Hepatocyte (in vitro differentiated cells): ENCODE data around the gene GNAL. TPM values are rescaled to one million over a fixed set of nuclear protein-coding genes. Genes with fewer than 3 reads are reported as not detected.
A peak's percentile ranks its signal among the peaks of the same experiment; 100 is the strongest.

ENCODE experiments used
- DNase-seq: peaks from one replicate; pipeline ENCODE4 v3.0.0-alpha.2; 2016; ENCODE audit warnings: low spot score
- H2AFZ ChIP-seq: fragments of 200-600 bp; sonication (generic); 2 replicates; pipeline ENCODE4 v1.6.0; 2016; ENCODE audit warnings: antibody characterized with exemption, mild to moderate bottlenecking
- H3K27ac ChIP-seq: fragments of 200-600 bp; sonication (generic); 2 replicates; pipeline ENCODE4 v1.5.1; 2016; ENCODE audit warnings: mild to moderate bottlenecking
- H3K27me3 ChIP-seq: fragments of 200-600 bp; sonication (generic); 2 replicates; pipeline ENCODE4 v1.6.1; 2016
- H3K36me3 ChIP-seq: fragments of 200-600 bp; sonication (generic); replicated peaks from 2 replicates; pipeline ENCODE4 v1.5.1; 2016; ENCODE audit warnings: low read depth; ENCODE audit not compliant: insufficient read depth
- H3K4me1 ChIP-seq: fragments of 200-600 bp; sonication (generic); 2 replicates; pipeline ENCODE4 v1.5.1; 2016; ENCODE audit warnings: mild to moderate bottlenecking, moderate library complexity; ENCODE audit not compliant: insufficient read depth
- H3K4me2 ChIP-seq: fragments of 200-600 bp; sonication (generic); 2 replicates; pipeline ENCODE4 v1.6.0; 2016
- H3K4me3 ChIP-seq: fragments of 200-600 bp; sonication (generic); 2 replicates; pipeline ENCODE4 v1.5.1; 2016; ENCODE audit warnings: mild to moderate bottlenecking
- H3K79me2 ChIP-seq: fragments of 200-600 bp; sonication (generic); 2 replicates; pipeline ENCODE4 v1.6.0; 2017; ENCODE audit warnings: mild to moderate bottlenecking
- H3K9me2 ChIP-seq: fragments of 200-600 bp; sonication (generic); replicated peaks from 2 replicates; pipeline ENCODE4 v1.6.0; 2017; ENCODE audit warnings: mild to moderate bottlenecking; ENCODE audit not compliant: insufficient read depth
- H3K9me3 ChIP-seq: fragments of 200-600 bp; sonication (generic); 2 replicates; pipeline ENCODE4 v1.5.1; 2016; ENCODE audit warnings: low read depth, mild to moderate bottlenecking
- H4K20me1 ChIP-seq: fragments of 200-600 bp; sonication (generic); 2 replicates; pipeline ENCODE4 v1.6.0; 2016; ENCODE audit warnings: mild to moderate bottlenecking; ENCODE audit not compliant: insufficient read depth, poor library complexity, severe bottlenecking
- CTCF ChIP-seq: fragments of 200-600 bp; sonication (generic); IDR thresholded peaks from 2 replicates; pipeline ENCODE4 v1.5.1; 2016; ENCODE audit warnings: antibody characterized with exemption, mild to moderate bottlenecking; ENCODE audit not compliant: poor library complexity
- EZH2 ChIP-seq: fragments of 200-600 bp; sonication (generic); IDR thresholded peaks from 2 replicates; pipeline ENCODE4 v1.6.1; 2016; ENCODE audit warnings: antibody characterized with exemption, mild to moderate bottlenecking, borderline replicate concordance
- EZH2phosphoT487 ChIP-seq: fragments of 200-600 bp; sonication (generic); IDR thresholded peaks from one replicate; pipeline ENCODE4 v1.6.1; 2018; ENCODE audit warnings: antibody characterized with exemption, mild to moderate bottlenecking, low read depth, moderate library complexity; ENCODE audit not compliant: unreplicated experiment, severe bottlenecking
- WGBS: methylation state at CpG from one replicate; pipeline ENCODE4 v1.1.6; 2016; ENCODE audit warnings: low lambda C conversion rate; ENCODE audit errors: missing lambda C conversion rate; 5-methylcytosine and 5-hydroxymethylcytosine counted together
- polyA plus RNA-seq: library from polyadenylated mRNA; unstranded; fragments of >200 nt; fragmentation: Nextera tagmentation; extraction: Ambion mirVana; gene quantifications from 2 replicates; pipeline ENCODE4 v1.2.1, GENCODE V29; 2016
- total RNA-seq: library from RNA; depleted of rRNA; stranded (reverse); fragments of >200 nt; gene quantifications from 2 replicates; pipeline ENCODE4 v1.2.3, GENCODE V29; 2014

The GNAL gene
- total and polyA plus RNA-seq, 2 experiments from 2014 or later: 4.4 to 5.2 TPM

- H2AFZ ChIP-seq: no peak overlapping the region
- H3K27me3 ChIP-seq: no peaks in the 10 kb centered on the region
- H3K4me1 ChIP-seq: peaks cover 9% of the 10 kb centered on the region
Measured at GRCh38 chr18:11808001-11808855, 119.2 kb downstream of the GNAL start.

GRCh38 chr18:11809895-11810294, 120.8 kb downstream of the GNAL start:
- no peaks in the 10 kb centered on the region for H3K79me2 ChIP-seq

More at GRCh38 chr18:11808001-11808855, 119.2 kb downstream of the GNAL start:
- Histone ChIP-seq H3K79me2 (no peaks in the 10 kb centered on the region), H3K4me3 (no peak overlapping the region), H4K20me1 (no peaks in the 10 kb centered on the region), H3K9me3 (no peaks in the 10 kb centered on the region), H3K4me2 (no peak overlapping the region), H3K36me3 (no peaks in the 10 kb centered on the region), H3K27ac (peak overlapping the region; percentile 62), H3K9me2 (no peaks in the 10 kb centered on the region)
- WGBS: 54% methylated on average over 11 of the region's 11 CpGs
- peak; percentile 40 for DNase-seq
- TF ChIP-seq EZH2 (no peak), CTCF (no peak), EZH2phosphoT487 (no peak)

GRCh38 chr18:11810379-11810778, 121.3 kb downstream of the GNAL start:
- H3K27ac ChIP-seq: no peak overlapping the region
- peaks cover 9% of the 10 kb centered on the region for H3K4me1 ChIP-seq
- no peaks in the 10 kb centered on the region for H4K20me1 ChIP-seq
- no peak overlapping the region for H3K4me2 ChIP-seq
- no peaks in the 10 kb centered on the region for H3K9me2 ChIP-seq
- no peaks in the 10 kb centered on the region for H3K79me2 ChIP-seq
- no peak for DNase-seq
- TF ChIP-seq EZH2 (no peak), CTCF (no peak), EZH2phosphoT487 (no peak)
- 96% methylated on average over 3 of the region's 3 CpGs for WGBS
- H3K36me3 ChIP-seq: no peaks in the 10 kb centered on the region
- H2AFZ ChIP-seq: no peak overlapping the region
- no peaks in the 10 kb centered on the region for H3K27me3 ChIP-seq
- H3K9me3 ChIP-seq: no peaks in the 10 kb centered on the region
- no peak overlapping the region for H3K4me3 ChIP-seq

More at GRCh38 chr18:11809895-11810294, 120.8 kb downstream of the GNAL start:
- Histone ChIP-seq H3K27ac (no peak overlapping the region), H3K4me3 (no peak overlapping the region), H3K36me3 (no peaks in the 10 kb centered on the region), H3K4me2 (no peak overlapping the region), H3K4me1 (peaks cover 9% of the 10 kb centered on the region), H4K20me1 (no peaks in the 10 kb centered on the region), H3K9me3 (no peaks in the 10 kb centered on the region), H3K27me3 (no peaks in the 10 kb centered on the region), H2AFZ (no peak overlapping the region), H3K9me2 (no peaks in the 10 kb centered on the region)
- TF ChIP-seq EZH2phosphoT487 (no peak), CTCF (no peak), EZH2 (no peak)
- DNase-seq: no peak
- 96% methylated on average over 6 of the region's 6 CpGs for WGBS
